ENCODE results near the gene HABP2.

Gene HABP2

DNA sequence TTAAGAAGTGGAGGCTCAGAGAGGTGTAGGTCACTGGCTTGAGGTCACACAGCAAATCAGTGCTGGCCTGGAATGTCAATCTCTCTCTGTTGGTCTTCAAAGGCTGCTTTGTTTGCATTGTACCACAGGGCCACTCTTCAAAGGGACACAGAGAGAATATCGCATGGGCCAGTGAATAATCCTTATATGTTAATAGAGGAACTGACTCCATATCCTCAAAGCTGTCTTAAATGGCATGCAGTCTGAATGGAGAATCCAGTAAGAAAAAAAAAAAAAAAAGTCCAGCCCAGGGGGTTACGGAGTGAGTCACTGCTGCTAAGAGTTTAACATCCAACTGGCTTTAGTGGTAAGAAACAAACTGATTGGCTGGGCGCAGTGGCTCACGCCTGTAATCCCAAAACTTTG lies 56.9 kb downstream of the HABP2 start:
- no peak for DNase-seq

- peak; percentile 25 for DNase-seq
Measured at GRCh38 chr10:113610631-113611601, 58.1 kb downstream of the HABP2 start.

DNA sequence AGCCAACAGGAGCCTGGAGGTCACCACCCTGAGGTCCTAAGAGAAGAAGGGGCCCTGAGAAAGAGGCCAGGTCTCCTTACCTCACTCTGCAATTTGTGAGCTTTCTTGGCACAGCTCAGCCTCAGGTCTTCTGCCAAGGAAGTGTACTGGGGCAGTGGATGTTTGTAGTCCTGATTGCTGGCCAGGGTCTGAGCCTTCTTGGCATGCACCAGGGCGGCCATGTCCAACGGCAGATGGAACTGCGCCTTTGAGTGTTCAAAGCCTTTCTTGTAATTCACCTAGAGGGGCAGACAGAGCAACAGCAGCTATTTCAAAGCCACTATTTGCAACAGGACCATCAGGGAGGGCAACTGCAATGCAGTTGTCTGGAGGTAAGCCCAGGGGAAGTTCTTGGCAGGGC lies 59.3 kb downstream of the HABP2 start:
- peak; percentile 39 for DNase-seq

GRCh38 chr10:113613427-113613826 lies 60.6 kb downstream of the HABP2 start:
- DNase-seq, result no peak

DNA sequence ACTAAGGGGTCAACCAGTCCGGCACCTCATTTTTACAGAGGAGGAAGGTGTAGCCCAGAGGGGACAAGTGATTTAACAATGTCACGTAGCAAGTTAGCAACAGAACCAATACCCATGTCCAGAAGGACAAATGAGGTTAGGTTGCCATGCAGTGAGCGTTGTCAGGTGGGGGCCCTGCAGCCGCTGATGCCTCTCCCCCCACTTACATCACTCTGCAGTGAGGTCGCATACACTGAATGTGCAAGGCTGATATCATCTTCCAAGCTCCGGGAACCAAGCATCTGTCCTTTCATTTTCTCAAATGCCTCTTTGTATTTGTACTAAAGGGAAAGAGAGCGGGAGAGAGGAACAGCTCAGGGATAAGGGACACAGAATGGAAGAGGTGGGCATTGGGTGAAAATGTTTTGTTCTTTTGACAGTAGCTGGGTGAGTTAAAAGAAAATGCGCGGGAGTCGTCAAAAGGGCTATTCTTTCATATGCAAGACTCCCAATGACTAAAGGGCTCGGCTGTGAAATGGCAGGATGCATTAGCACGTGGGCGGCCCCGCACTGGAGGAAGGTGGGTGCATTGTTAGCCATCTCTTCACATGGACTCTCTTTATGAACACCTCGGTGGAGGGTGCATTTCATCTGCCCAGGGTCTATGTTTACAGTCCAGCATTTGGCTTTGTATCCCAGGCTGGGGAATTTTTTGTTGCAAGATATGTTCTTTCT lies 61.3 kb downstream of the HABP2 start:
- no peak for DNase-seq

DNA sequence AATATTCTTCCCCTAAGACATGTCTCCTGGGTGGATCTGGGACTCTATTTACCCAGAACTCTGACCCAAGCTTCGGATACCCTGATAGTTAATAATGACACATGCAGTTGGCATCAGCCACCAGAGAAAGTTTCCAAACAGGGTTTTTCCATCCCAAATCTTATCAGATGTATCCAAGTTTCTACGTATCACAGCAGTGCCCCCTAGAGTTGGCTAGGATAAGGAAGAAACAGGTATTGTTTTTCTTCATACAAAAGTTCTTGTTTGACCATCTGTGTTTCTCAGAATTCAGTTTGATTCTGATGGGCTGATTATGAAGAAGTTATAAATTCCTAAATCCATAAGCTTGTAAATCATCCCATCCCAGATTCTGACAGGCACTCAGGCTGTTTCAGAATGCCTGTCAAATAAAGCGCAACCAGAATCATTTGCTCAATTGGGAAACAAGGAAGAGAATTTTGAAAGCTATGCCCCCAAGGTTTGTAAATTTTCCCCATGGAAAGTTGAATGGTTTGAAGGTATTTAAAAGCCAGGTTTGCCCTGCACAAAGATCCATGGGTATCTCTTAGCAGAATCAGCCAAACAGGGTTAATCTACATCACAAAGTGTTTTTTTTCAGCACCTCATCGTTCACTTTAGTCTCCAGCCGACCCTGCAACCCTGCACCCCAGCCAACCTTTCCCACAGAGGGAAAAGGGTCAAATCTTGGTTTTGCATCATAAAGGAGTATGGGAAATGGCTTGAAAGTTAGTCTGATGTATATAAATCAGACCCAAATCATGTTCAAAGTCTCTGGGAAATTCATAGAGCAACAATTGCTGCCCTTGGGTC lies 63.6 kb downstream of the HABP2 start:
- DNase-seq, result no peak

DNA sequence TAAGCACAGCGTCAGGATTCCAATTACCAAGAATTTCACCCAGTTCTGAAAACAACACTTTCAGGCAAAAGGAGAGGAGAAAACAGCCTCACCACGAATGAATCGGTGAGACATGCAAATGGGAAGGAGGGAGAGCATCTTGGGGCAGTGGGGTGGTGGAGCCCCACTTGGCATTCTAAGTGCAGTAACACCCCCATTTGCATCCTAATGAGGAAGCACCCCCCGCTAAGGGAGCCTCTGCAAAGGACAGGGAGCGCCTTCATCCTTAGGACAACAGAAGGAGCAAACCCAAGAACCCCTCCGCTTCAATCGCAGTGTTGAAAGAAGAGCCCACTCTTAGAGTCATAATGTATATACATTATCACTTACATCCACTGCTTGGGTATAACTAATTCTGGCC lies 64.2 kb downstream of the HABP2 start:
- DNase-seq, result no peak

GRCh38 chr10:113618338-113618737 lies 65.5 kb downstream of the HABP2 start:
- DNase-seq, result no peak

DNA sequence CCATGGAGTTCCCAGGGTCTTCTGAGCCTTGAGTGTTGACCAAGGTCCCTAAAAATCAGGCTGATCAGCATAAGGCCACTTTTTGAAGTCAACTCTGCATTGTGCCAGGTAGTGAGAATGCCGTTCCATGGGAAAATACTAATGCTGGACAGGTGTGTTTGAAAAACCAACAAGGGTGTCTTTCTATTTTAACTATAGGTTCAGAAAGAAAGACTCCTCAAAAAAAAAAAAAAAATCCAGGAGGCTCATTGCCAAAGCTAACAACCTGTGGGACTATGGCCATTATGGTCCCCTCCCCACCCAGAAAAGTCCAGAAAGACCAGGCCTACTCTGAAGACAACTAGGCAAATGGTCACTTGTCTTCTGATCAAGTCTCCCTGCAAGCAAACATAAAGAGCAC lies 66.5 kb downstream of the HABP2 start:
- DNase-seq, result no peak

GRCh38 chr10:113620511-113620910 lies 67.7 kb downstream of the HABP2 start:
- DNase-seq, result no peak

DNA sequence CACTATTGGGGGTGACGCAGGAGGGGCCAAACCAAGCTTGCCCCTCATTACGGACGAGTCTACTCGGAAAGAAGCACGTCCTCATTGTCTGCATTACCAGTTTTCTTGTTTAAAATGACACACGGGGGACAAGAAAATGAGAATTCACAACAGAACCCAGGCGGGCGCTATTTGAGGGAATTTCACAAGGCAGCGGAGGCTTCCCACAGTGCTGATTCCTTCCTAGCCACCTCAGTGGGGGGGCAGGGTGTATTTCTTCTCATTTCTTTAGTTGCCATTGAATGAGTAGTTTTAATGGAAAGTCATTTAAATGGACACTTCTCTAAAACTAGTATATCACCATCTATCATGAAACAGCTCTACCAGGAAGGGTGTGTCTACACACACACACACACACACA lies 68.1 kb downstream of the HABP2 start:
- no peak for DNase-seq

DNA sequence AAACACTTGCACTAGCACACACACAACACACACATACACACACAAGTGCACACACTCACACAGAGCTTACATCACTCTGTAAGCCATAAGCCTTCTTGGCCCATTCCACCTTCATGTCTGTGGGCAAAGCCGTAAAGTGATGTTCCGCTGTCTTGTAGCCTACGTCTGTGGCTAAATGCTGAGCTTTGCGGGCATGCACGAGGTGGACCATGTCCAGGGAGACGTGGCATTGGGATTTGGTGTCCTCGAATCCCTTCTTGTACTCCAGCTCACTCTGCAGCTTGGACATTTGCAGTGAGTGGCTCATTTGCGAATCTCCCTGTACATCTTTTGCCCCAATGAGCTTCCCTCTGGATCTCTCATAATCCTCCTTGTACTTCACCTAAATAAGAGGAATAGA lies 68.9 kb downstream of the HABP2 start:
- DNase-seq, result no peak

- no peak for DNase-seq
Measured at GRCh38 chr10:113622831-113623230, 70.0 kb downstream of the HABP2 start.

- no peak for DNase-seq
Measured at GRCh38 chr10:113625461-113626186, 72.8 kb downstream of the HABP2 start.

- DNase-seq, result no peak
Measured at GRCh38 chr10:113626809-113627355, 74.0 kb downstream of the HABP2 start.

DNA sequence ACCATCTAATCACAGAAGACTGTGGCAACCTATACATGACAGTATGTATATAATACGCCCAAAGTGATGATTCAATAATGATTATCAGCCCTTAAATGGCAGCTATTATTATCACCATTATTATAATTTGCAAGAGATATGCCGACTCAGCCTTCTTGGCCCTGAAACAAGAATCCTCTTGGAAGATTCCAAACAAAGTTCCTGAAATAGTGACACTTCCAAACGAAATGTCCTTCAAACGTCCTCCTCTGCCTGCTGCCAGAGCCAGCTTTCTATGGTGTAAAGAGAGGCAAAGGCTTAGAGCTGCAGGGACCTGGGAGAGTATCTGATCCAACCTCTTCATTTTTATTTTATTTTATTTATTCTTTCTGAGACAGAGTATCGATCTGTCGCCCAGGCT lies 75.0 kb downstream of the HABP2 start:
- no peak for DNase-seq

DNA sequence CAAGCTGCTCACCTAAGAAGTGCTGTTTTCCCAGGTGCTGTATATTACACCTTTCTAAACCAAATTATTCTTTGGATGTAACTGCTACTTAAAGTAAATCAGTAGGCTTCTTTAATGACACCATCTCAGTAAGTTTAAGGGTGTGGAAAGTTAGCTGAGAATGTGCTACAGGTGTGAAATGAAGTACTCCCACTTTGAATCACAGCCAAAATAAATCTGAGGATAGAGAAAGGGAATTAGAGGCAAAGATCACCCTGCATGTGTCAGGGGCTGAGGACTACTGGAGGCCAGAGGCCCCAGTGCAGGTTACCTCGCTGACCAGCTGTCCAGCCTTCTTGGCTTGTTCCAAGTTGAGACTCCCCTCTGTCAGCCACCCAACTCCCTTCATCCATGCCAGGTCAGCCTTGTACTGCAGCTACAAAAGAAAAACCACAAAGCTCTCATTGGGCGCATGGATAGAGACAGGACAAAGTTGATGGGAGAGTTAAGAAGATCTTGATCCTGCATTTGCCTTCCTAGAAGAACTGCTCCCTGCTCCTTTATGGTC lies 75.8 kb downstream of the HABP2 start:
- no peak for DNase-seq

- no peak for DNase-seq
Measured at GRCh38 chr10:113630929-113631533, 78.2 kb downstream of the HABP2 start.

DNA sequence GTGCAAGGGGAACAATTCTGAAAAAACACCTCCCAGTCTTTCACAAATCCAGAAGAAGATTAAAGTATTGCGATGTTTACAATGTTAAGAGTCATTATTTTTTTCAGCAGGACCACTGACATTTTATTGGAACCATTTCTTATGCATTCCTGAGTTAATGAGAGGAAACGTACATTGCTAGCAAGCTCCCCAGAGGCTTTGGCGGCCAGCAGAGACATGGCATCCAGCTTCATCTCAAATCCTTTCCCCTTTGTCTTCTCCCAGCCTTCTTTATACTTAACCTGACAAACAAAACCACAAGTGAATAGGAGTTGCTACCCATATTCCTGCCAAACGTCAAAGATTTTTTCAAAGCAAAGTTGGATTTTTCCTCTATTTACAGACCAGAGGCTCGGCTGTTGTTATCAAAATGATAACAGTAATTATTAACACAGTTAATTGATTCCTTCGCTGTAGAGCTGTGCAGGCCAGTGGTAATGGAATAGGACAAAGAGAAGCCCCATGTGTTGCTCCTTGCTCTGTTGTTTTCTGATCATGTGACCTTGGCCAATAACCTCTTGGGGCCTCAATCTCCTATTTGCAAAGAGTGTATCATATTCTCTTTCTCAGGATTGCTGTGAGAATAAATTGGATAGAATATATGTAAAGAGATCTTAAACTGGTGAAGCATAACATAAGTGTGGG lies 79.0 kb downstream of the HABP2 start:
- no peak for DNase-seq

Data from right hindlimb (tissue), 1 donor.